Amniotic stem cell (primary cell): ENCODE measurements around the gene FHOD3.
"Not testable (repeated sequence)": the region's sequence is repeated elsewhere in the genome, so short reads cannot be mapped to it uniquely, and the experiment has no call there.

ENCODE experiments used
- DNase-seq: peaks from one replicate; lab custom pipeline; 2025; lab: John Stamatoyannopoulos, UW

The FHOD3 gene

DNA sequence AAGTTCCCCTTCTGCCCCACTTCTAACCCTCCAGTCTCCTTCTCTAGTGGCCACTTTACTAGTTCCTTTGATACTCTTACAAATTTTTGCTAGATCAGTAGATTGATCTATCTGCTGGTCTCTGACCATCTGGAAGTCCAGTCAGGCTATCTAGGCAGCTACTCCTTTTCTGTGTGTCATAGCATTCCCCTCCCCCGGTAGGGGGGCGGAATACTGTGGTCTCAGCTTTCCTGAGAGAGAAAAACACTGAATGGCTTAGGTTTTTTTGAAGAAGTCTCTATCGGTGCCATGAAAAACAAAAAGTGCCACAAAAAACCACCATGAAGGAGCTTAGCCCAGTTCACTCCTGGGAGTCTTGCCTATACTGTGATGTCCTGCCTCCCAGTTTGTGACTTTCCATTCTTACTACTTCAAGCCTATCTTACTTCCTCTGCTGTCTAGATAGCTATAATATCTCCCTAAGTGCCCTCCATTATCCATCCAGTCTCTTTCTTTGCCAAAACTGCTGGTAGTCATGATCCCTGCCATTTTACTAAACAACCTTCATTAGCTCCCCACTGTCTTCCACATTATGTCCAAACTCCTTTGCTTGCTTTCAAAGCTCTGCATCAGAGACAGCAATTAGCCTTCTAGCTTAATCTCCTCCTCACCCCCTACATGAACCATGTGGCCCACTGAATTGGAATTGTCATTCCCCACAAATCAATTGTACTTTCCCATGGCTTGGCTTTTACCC is 501.4 kb downstream of the FHOD3 start:
- DNase-seq: no peak

DNA sequence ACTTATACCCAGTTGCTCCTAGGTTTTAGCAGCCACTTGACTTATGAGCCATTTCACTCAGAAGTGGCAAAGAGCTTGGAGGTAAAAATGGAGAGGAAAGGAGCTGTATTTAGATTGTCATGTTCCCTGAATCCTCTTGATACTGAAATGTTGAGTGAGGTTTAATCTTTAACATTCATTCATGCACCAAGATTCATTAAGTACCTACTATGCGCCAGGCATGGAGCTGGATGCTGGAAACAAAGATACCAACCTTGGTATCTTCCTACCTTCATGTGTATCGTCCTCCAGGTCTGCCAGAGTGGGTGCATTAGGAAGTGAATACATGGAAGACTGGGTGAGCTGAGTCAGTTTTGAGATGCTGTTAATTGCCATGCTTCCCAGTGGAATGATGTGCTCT is 507.6 kb downstream of the FHOD3 start:
- DNase-seq: no peak

DNA sequence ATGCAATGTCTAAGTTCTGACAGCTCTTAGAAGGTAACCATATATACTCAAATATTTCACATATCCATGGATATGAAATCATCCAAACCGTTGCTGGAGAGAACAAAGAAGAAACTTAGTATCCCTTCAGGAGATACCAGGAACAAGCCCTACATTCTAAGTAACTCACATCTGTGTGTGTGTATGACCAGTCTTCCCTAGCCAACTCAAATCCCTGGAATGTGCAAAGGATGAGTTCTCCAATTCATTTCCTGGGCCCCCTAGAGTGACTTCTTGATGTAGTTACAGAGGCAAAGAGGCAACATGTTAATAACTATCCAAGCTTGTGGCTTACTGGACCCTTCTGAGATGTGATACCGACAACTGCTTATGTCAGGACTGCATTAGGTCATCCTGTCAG is 511.2 kb downstream of the FHOD3 start:
- DNase-seq: peak; percentile 8

DNA sequence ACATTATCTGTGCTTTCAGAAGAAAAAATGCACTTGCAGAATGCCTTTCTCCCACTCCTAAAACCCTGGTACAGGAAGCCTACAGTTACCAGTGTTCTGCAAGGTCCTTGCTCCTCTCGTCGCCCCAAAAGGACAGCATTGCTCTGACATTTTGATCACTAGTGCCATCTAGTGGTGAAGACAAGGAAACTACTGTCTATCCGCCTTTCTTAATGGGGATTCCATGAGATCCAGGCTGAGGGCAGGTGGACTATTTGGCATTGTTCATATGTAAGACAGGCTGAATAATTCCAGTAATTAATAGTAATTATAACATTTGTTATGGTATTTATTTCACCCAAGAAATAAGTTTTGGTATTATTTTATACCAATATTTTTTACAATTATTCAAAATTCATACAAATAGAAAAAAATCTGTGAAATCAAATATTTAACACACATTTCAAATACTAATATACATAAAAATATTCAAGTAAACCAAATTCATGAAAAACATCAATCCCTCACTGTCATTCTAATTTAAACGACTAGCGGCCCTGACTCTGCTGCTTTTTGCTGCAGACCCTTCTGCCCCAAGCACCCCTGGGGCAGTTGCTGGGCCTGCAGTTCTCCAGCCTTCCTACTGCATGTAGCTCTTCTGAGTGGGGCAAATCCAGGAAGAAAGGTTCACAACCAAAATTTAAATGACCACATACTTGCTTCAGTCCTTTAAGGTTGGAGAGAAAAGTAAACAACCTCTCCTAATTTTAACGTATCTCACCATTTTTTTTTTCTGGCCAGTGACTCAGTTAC is 512.3 kb downstream of the FHOD3 start:
- peak; percentile 54 for DNase-seq

DNA sequence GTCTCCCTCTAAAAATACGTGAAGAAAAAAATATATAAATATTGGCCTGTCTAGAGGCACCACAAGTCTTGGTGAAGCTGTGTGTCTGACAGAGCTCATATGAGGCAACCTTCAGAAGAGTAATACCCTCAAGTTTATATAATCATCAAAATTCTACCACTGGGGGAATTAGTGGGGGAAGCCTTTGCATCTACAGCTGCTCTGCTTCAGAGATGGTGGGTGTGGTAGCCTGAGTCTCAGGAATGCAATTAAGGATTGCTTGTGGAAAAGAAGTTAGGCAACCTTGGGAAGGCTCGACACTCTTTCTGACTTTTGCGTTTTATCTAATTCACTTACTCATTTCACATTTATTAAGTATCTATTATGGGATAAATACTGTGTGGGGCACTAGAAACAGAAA is 513.9 kb downstream of the FHOD3 start:
- DNase-seq: no peak

DNA sequence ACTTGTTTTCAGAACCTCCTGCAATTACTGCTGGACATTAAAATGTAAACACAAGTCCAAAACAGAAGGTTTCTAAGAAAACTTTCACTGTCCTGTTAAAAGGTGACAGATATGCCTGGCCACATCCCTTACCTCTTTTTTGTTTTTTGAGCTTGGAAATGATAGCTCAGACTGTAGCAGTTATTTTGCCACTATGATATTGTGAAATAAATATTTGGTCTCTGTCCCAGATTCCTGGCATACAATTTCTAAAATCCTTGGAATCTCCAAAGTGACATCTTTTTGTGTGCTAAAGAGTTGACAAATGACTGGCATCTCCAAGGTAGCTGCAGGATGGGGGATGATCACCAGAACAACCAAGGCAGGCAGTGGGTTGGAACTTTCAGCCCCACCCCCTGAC is 514.4 kb downstream of the FHOD3 start:
- no peak for DNase-seq

DNA sequence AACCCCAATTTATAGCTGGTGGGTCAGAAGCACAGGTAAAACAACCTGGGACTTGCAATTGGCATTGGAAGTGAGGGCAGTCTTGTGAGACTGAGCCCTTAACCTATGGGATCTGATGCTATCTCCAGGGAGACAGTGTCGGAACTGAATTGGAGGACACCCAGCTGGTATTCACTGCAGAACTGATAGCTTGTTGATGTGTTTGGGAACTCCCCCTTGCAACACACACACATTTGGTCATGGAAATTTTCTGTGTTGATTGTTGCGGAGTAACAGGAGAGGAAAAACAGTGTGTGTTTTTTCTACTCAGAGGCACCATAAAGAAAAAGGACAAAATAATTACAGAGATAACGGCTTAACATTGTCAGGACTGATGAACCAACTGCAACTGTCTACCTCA is 515.2 kb downstream of the FHOD3 start:
- DNase-seq: no peak

DNA sequence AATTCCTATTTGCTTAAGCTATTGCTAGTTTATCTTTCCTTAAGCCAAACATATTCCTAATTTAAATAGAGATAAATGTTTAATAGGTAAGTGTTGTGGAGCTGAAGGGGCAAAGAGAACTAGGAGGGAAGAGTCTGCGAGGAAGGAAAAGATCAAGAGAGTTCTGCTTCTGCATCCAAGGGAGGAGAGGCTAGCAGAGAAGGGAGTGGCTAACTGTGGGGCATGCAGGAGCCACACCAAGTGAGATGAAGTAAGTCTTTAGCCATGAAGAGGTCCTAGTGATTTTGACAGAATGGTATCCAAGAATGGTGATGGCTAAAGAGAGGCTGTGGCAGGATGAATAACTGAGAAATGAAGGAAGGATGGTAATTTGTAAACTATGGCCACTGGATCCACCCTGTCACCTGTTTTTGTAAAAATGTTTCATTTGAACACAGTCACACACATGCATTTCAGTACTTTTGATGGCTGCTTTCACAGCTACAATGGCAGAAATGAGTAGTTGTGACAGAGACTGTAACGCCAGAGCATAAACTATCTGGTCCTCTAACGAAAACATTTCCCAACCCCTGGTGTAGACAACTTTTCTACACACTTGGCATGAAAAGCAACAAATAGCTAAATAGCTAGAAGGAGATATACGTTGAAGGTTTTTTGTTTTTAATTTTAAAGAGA is 515.7 kb downstream of the FHOD3 start:
- no peak for DNase-seq

DNA sequence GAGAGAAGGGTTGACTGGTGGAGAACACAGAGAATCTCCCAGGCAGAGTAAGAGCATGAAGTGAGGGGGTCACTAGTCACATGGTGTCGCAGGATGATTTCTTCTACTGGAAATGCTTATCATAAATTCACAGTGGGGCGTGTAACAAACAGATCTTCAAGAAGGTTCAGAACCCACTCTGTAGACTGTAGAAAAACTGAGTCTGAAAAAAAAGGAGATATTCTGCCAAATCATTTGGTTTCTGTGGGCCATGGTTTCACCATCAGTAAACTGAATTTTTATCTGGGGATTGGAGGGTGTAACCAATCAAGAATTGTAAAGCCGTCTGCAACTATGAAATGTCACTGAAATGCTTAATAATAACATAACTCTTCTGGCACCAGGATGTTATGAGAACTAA is 516.3 kb downstream of the FHOD3 start:
- DNase-seq: no peak

DNA sequence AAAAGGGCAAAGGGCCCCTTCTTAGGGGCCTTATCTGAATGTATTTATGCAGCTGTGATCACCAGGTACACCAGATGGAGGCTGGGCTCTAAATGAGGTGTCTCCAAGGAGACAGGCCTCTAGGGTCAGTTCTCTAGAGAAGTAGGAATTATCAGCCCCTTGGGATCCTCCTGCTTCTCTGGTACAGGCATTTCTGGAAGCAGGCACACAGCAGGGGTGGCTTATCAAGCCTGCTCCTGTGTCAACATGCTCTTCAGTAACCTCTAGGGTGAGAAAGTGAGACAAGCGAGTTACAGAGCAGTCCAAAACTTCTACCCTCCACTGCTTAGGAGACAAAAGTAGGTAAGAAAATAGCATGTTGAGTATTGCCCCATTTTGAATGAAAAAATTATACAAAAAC is 517.5 kb downstream of the FHOD3 start:
- DNase-seq: no peak

DNA sequence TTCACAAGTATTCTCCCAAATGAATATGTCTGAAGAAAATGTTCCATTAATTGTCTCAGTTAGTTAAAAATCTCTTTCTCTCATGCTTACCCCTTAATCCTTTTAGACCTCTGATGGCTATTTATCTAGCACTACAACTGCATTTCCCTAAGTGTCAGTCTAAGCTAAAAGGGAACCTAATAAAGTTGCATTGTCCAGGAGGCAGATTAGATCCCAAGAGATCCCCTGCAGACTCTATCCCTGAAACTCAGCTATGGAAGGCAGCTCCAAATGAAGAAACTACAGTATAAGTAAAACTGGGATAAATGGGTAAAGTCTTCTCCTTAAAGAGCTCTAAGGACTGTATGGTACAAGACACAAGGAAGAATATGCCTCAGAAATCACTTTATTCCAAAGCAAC is 518.6 kb downstream of the FHOD3 start:
- DNase-seq: not testable (repeated sequence)

DNA sequence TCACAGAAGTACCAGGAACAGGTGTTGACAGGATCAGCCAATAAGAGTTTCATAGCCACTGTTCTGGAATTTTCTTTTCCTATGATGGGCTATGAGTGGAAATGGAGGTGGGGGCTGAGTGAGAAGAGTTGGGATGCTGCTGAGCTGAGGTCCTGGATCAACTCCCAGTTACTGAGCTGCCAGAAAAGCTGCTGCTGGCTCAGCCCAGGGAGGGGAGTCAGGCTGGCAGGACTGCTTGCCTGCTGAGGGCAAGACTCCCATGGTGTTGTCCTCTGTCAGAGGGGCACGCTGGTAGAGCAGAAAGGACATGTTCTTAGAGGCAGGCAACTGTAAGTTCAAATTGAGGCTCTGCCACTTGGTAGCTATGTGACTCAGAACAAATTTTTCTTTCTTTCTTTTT is 519.5 kb downstream of the FHOD3 start:
- DNase-seq: no peak

DNA sequence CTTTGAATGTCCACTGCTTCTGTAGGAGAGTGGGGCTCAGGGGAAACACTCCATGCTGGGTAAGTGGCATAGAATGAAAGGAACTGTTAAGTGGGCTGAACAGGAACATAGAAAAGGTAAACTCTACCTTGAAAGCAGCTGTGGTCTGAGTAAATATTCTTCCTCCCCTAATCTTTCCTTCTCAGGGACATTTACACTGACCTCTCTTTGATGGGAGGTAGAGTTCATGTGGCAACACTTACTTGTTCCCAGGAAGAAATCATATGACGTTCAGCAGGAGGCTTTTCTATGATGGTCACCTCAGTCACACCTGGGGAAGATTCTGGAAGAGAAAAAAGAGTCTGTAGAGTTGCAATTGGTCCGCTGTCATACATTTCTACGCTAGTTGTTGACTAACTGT is 521.1 kb downstream of the FHOD3 start:
- no peak for DNase-seq

DNA sequence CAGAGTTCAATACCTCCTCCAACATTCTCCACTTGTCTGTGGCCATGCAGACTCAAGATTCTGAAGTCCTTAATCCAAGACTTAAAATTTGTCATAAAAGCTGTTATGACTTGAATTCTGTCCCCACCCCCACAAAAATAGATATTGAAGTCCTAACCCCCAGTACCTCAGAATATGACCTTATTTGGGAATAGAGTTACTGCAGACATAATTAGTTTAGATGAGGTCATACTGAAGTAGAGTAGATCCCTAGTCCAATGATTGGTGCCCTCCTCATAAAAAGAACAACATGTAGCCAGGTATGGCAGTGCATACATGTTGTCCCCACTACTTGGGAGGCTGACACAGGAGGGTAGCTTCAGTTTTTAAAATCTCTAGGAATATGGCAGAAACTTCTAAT is 522.1 kb downstream of the FHOD3 start:
- DNase-seq: no peak

DNA sequence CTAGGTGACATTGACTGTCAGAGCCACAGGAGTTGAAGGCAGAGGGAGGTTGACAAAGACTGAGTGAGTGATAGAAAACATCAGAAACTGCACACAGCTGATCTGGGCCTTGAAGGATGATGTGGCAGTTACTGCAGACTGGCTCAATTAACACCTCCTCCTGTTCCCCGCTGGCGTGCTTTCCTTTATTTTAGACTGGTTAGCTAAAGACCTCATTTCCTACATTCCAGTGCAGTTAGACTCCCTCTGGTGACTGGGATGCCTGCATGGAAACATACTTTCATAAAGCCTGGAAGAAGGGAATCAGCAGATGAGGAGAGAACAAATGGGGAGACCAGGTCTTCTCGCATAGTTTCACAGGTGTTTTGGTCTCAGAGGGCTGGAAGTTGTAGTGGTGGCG is 524.2 kb downstream of the FHOD3 start:
- DNase-seq: no peak

DNA sequence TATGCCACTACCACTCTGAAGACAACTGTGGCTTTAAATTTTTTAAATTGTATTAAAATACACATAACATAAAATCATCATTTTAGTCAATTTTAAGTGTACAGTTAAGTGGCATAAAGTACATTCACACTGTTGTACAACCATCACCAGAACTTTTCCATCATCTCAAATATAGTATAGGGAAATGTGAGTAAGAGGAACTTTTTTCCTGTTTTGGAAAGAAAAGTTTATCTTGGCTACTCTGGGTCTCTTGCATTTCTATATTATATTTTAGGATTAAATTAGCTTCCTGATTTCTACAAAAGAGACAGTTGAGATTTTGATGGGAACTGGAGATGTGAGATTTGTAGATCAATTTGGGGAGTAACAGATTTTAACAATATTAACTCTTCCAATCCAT is 528.0 kb downstream of the FHOD3 start:
- DNase-seq: no peak

DNA sequence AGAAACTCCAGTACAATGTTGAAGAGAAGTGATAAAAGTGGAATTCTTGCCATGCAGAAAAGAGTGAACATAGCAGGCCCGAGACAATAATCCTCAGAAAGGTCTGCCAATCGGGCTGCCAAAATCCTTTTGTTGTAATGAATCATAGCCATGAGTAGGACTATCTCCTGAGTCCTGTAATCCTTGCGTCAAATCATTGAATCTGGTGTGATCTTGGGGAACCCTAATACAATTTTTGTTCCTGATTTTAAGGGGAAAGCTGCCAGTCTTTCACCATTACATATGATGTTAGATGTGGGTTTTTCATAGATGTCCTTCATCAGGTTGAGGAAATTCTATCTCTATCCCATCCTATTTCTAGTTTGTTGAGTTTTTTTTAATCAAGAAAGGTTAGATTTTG is 529.0 kb downstream of the FHOD3 start:
- no peak for DNase-seq

DNA sequence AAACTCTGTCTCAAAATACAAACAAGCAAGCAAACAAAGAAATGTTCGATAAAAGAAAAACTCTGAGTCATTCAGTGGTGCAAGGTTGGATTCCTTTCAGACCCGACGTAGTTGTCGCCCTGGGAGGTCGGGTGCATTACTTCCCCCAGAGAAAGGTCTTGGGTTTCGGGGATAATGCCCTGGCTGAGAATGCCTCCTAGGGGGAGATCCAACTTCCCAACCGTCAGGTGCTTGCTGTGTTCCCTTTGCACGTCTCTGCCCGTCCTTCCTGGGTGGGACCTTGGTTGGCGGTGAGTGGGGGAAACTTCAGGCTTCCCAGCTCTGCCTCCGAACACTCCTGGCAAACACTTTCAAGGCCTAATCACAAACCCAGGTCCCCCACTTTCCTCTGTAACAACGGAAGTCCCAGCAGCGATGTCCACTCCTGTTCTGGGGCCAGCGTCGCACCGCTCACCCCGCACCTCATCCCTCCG is 530.7 kb downstream of the FHOD3 start:
- no peak for DNase-seq

DNA sequence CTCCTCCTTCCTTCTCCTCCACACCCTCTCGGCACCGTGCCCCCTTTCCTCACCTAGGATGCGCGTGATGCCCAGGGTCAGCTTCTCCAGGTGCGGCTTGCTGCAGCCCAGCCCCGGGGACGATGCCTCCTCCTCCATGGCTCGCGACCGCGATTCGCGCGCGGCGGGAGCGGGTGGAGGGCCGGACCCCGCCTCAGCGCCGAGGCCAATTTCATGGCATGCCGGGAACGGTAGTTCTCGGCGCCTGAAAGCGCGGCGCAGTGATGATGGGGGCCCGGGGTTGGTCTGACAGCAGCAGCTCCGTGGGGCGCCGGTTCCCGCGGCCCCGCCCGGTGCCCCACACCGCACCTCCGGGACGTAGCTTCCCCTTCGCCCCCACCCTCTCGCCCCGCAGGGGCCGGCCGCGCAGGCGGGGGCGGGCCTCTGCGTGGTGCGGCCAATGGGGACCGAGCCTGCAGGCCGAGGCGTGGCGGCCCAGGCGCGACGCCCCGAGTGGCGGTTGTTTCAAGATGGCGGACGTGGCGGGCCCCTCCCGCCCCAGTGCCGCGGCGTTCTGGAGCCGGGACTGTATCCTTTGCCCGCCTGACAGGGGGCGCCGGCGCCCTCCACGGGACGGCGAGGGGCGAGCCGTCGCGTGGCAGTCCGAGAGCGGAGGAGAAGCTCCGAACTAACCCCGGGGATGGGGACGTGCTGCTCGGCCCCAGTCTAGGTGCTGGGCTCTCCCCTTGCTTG is 531.3 kb downstream of the FHOD3 start, which contains the start of the genes KIAA1328 and TPGS2:
KIAA1328 (plus strand) TSS at position 498 of the 732 bp plus-strand sequence; CDS start at position 510, 12 bp downstream.
TPGS2 (minus strand) TSS at position 373 of the 732 bp plus-strand sequence; CDS start at position 138, 235 bp downstream.
- peak; percentile 58 for DNase-seq
